Measurements from ENCODE around the gene FLCN. TPM values are rescaled to one million over a fixed set of nuclear protein-coding genes. Genes with fewer than 3 reads are reported as not detected.

FLCN gene
- total RNA-seq, 1 donor, result 64.3 TPM

DNA sequence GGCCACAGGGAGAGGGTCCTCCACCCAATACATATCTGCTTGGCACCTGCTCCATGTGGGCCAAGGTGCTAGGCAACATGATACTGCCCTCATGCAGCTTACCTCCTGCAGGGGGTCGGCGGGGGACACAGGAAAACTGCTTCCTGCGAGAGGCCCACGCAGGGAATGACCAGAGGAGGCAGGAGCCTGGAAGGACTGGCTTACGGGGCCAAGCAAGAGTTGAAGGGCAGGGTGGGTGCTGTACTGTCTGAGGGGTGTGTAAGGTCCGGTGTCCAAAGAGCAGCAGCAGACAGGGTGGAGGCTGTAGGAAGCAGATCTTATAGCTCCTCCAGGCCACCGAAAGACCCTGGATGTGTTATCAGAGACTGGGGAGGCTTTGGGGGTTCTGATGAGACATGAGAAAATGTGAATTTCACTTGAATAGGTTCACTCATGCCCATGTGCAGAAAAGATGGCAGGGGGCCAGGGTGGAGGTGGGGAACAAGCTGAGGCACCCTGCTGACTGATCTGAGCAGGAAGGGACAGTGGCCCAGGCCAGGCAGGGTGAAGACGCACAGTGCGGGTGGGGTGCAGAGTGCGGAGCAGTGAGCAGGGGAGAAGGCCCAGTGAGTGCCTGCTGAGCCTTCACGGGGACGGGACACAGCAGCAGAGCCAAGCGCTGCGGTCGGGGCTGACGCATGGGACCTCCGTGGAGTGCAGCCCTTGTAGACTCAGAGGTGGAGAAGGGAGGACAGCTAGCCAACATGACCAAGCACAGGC, 8.3 kb downstream of the FLCN start:
- no peak for DNase-seq (ENCODE audit: low read depth)

DNA sequence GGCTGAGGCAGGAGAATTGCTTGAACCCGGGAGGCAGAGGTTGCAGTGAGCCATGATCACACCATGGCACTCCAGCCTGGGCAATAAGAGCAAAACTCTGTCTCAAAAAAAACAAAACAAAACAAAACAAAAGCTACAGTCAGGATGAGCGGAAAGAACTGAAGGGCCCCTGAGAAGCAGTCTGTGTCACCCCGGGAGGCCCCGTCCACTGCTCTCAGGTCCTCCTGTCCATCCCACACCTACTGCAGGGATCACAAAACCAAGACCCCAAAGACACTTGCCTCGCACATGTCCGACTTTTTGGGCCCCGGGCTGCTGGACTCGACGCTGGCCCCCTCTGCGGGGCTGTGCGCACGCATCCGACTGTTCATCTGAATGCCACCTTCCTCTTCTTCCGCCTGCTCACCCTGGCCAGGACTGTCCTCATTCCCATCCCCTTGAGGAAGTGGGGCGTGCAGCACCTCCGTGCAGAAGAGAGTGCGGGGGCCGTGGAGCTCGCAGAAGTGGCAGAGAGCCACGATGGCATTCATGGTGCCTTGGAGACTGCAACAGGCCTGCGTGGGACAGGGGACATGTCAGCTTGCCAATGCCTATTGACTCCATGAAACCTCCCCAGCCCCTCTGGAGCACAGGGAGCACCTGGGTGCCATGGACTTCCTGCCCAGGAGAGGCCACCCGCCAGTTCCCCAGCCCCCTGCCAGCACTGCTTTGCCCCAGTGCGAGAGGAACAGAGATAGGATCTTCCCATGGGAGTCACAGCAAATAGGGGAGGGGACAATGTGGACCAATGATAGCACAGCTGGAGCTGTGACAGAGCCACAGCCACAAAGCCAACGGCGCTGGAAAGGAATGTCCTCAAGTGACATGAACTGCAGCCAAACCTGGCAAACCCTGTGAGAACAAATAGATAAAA, 9.1 kb downstream of the FLCN start:
- DNase-seq (ENCODE audit: low read depth), result no peak
- H3K4me3 ChIP-seq (ENCODE audit: low read depth, low read length), result no peak overlapping the region
- TF ChIP-seq, protein P1, sequence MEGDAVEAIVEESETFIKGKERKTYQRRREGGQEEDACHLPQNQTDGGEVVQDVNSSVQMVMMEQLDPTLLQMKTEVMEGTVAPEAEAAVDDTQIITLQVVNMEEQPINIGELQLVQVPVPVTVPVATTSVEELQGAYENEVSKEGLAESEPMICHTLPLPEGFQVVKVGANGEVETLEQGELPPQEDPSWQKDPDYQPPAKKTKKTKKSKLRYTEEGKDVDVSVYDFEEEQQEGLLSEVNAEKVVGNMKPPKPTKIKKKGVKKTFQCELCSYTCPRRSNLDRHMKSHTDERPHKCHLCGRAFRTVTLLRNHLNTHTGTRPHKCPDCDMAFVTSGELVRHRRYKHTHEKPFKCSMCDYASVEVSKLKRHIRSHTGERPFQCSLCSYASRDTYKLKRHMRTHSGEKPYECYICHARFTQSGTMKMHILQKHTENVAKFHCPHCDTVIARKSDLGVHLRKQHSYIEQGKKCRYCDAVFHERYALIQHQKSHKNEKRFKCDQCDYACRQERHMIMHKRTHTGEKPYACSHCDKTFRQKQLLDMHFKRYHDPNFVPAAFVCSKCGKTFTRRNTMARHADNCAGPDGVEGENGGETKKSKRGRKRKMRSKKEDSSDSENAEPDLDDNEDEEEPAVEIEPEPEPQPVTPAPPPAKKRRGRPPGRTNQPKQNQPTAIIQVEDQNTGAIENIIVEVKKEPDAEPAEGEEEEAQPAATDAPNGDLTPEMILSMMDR (IDR thresholded peaks at IDR 0.05; ENCODE audit: insufficient read depth, low read depth, low read length), result no peak

More for the DNA sequence above, 8.3 kb downstream of the FLCN start:
- TF ChIP-seq, protein P1 (IDR thresholded peaks at IDR 0.05; ENCODE audit: insufficient read depth, low read depth, low read length), result no peak
- no peak overlapping the region for H3K4me3 ChIP-seq (ENCODE audit: low read depth, low read length)

DNA sequence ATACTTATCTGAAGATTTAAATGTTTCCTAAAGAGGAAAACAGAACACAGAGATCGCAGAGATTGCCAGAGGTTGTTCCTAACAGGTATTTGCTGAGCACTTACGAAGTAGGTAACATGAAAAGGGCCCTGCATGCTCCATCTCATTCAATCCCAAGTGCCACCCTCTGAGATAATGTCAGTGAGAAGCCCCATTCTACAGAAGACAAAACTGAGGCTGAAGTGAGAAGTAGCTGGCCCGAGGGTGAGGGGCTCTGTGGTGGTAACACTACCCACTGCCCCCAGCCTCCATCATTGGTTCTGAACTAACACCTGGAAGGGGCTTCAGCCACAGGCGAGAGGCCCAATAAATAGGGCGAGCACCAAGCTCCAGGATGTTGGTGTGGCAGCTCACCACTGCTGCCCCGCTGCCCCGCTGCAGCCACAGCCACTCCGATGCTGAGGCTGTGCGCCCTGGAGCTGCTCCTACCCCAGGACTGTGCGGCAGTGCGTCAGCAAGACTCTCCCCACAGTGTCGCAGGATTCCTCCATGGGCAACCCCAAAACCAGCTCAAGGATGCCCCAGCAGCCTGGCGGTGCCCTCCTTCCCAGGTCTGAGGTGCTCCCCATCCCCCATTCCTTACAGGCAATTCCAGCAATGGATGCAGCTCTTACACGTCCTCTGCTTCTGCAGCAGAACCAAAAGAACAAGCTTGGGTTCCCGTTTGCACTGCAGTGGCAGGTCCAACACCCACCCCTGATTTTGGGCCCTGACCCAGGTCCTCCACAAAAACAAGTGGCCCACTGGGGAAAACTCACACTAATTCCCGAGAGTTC, 10.3 kb downstream of the FLCN start:
- no peak overlapping the region for H3K4me3 ChIP-seq (ENCODE audit: low read depth, low read length)
- TF ChIP-seq, protein P1 (IDR thresholded peaks at IDR 0.05; ENCODE audit: insufficient read depth, low read depth, low read length), result no peak
- DNase-seq (ENCODE audit: low read depth), result no peak

DNA sequence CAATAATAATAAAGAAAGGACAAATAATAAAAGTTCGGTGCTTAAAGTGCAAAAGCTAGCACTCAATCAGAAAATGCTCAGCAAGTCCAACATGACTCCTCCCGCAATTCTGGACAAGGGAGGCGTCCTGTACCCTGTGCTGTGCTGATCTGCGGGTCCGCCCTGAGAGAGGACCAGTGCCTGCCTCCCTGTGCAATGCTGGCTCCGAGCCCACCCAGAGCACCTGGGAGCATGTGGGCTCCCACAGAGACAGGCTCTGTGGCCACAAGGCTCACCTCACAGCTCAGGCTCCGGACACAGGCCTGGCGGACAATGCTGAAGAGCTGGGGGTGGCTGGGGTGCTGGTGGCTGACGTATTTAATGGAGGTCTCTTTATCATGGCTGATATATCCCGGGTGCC, 11.1 kb downstream of the FLCN start:
- H3K4me3 ChIP-seq (ENCODE audit: low read depth, low read length), result no peak overlapping the region
- TF ChIP-seq, protein P1 (IDR thresholded peaks at IDR 0.05; ENCODE audit: insufficient read depth, low read depth, low read length), result no peak
- no peak for DNase-seq (ENCODE audit: low read depth)

DNA sequence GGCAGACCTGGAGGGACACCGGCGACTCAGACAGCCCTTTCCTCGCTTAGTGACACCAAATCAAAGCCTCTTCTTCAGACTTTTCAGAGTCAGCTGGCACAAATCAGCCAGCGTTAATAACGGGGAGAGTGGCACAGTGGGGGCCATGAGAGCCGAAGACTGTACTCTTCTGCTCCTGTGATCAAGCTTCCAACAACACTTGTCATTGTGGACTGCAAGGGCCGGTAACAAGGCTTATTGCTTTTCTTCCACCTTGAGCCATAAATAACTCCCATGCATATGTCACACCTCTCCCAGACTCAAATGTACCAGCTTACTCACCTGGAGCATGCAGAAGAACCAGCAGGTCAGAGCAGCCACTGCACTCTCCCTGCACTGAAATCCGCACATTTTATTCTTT, 12.8 kb downstream of the FLCN start:
- H3K4me3 ChIP-seq (ENCODE audit: low read depth, low read length), result no peak overlapping the region
- TF ChIP-seq, protein P1 (IDR thresholded peaks at IDR 0.05; ENCODE audit: insufficient read depth, low read depth, low read length), result no peak
- no peak for DNase-seq (ENCODE audit: low read depth)

DNA sequence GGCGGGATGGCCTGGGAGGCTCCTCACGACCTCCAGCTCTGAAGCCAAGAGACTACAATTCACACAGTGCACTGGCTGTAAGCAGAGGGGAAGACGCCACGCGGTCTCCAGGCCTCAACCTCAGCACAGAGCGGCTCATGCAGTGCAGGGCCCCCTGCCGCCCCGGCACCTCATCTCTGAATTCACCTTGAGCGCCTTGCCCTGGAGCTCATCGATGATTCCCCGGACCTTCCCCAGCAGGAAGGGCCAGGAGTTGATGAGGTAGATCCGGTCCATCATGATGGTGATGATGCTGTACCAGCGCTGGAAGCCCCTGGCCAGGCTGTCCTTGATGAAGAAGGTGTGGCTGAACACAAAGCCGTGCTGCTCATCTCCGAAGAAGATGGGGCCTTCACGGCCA, 13.2 kb downstream of the FLCN start:
- no peak overlapping the region for H3K4me3 ChIP-seq (ENCODE audit: low read depth, low read length)
- no peak for DNase-seq (ENCODE audit: low read depth)
- TF ChIP-seq, protein P1 (IDR thresholded peaks at IDR 0.05; ENCODE audit: insufficient read depth, low read depth, low read length), result no peak
